SIG-M5 treated with dmso at 0.1 percent for 504 hours (cell line): ENCODE measurements around the gene MTPN.

ENCODE experiments used
- DNase-seq: peaks from one replicate; lab custom pipeline; 2025; ENCODE audit not compliant: unreplicated experiment; lab: John Stamatoyannopoulos, UW

Gene MTPN

GRCh38 chr7:135977007-135977741, at the start of gene MTPN:
Gene MTPN, minus strand, starts transcription at chr7:135977359. Its CDS starts 259 bp downstream, at chr7:135977100.
- peak; percentile 97 for DNase-seq

- DNase-seq = no peak
Measured at GRCh38 chr7:136026209-136026608, 49.0 kb upstream of the MTPN start.

GRCh38 chr7:136023134-136023869, 46.1 kb upstream of the MTPN start:
- DNase-seq = no peak

- no peak for DNase-seq
Measured at GRCh38 chr7:136020556-136020955, 43.4 kb upstream of the MTPN start.

GRCh38 chr7:136018104-136018503, 40.9 kb upstream of the MTPN start:
- no peak for DNase-seq

GRCh38 chr7:136016649-136017395, 39.7 kb upstream of the MTPN start:
- no peak for DNase-seq

GRCh38 chr7:136015638-136016037, 38.5 kb upstream of the MTPN start:
- no peak for DNase-seq

- no peak for DNase-seq
Measured at GRCh38 chr7:136014659-136015058, 37.5 kb upstream of the MTPN start.

- no peak for DNase-seq
Measured at GRCh38 chr7:136012238-136012637, 35.1 kb upstream of the MTPN start.

GRCh38 chr7:136009488-136010079, 32.4 kb upstream of the MTPN start:
- DNase-seq = peak; percentile 43

- no peak for DNase-seq
Measured at GRCh38 chr7:136006208-136006607, 29.0 kb upstream of the MTPN start.

GRCh38 chr7:136004083-136004482, 26.9 kb upstream of the MTPN start:
- no peak for DNase-seq

GRCh38 chr7:136002802-136003201, 25.6 kb upstream of the MTPN start:
- no peak for DNase-seq

GRCh38 chr7:136000288-136000913, 23.2 kb upstream of the MTPN start:
- DNase-seq = peak; percentile 7

GRCh38 chr7:135998081-135998480, 20.9 kb upstream of the MTPN start:
- DNase-seq = no peak

- DNase-seq = no peak
Measured at GRCh38 chr7:135995748-135996147, 18.6 kb upstream of the MTPN start.

- no peak for DNase-seq
Measured at GRCh38 chr7:135994466-135995205, 17.5 kb upstream of the MTPN start.

GRCh38 chr7:135993950-135994349, 16.8 kb upstream of the MTPN start:
- no peak for DNase-seq

- DNase-seq = no peak
Measured at GRCh38 chr7:135991906-135992305, 14.7 kb upstream of the MTPN start.

GRCh38 chr7:135991322-135991721, 14.2 kb upstream of the MTPN start:
- DNase-seq = no peak
